CD4-positive, alpha-beta T cell (primary cell): ENCODE data around the gene MTERF4. TPM values are rescaled to one million over a fixed set of nuclear protein-coding genes. Genes with fewer than 3 reads are reported as not detected.

Experiments
- ATAC-seq: fragments of 200-7000 bp; cut with Tn5 transposase; one replicate; pipeline ENCODE4 v1.10.0; 2022; ENCODE audit warnings: mild to moderate bottlenecking; ENCODE audit not compliant: poor library complexity
- CTCF ChIA-PET: fragments of 350-600 bp; sonication (Branson Sonifier 250); formaldehyde crosslinking; loops from one replicate; lab custom pipeline; 2021; ENCODE audit warnings: antibody characterized with exemption, inconsistent platforms; lab: Charles Lee
- POLR2A ChIA-PET: fragments of 350-600 bp; sonication (Branson Sonifier 250); formaldehyde crosslinking; loops from one replicate; lab custom pipeline; 2021; ENCODE audit warnings: antibody characterized with exemption, inconsistent platforms; lab: Charles Lee
- DNase-seq, 14 experiments: peaks; one replicate each; pipeline ENCODE4 v3.0.0-alpha.2; 2013 to 2020; ENCODE audit warnings: mixed read lengths in 2 of 14
- H3K27ac ChIP-seq, 2 donors: one replicate each; pipeline versions ENCODE4 v1.5.1 to v1.7.0; 2013; ENCODE audit warnings: low read length in 2 of 2, low read depth in 1 of 2, mild to moderate bottlenecking in 1 of 2
- H3K27me3 ChIP-seq, 2 experiments: 1 replicate in 1 of 2; 2 replicates in 1 of 2; pipeline versions ENCODE4 v1.6.1 to v1.7.0; 2013; ENCODE audit warnings: low read length in 2 of 2, control low read depth in 1 of 2, mild to moderate bottlenecking in 1 of 2, moderate library complexity in 1 of 2; ENCODE audit not compliant: insufficient read depth in 2 of 2, control insufficient read depth in 1 of 2
- H3K36me3 ChIP-seq: one replicate; pipeline ENCODE4 v1.6.1; 2013; ENCODE audit warnings: low read length, control low read depth; ENCODE audit not compliant: insufficient read depth
- H3K4me1 ChIP-seq: one replicate; pipeline ENCODE4 v1.6.1; 2013; ENCODE audit warnings: low read length, control low read depth; ENCODE audit not compliant: insufficient read depth
- H3K4me3 ChIP-seq: one replicate; pipeline ENCODE4 v1.5.1; 2013; ENCODE audit warnings: mild to moderate bottlenecking, low read length, moderate library complexity
- H3K9me3 ChIP-seq, 2 experiments: 1 replicate in 1 of 2; 2 replicates in 1 of 2; pipeline versions ENCODE4 v1.6.1 to v1.7.0; 2013; ENCODE audit warnings: low read length in 2 of 2, mild to moderate bottlenecking in 2 of 2, control low read depth in 1 of 2, moderate library complexity in 1 of 2; ENCODE audit not compliant: control insufficient read depth in 1 of 2, insufficient read depth in 1 of 2
- H3K27ac Mint-ChIP-seq: one replicate; pipeline ENCODE4 v1.8.0; 2020; ENCODE audit warnings: mixed read lengths
- H3K27me3 Mint-ChIP-seq: one replicate; pipeline ENCODE4 v1.8.0; 2021; ENCODE audit warnings: mixed read lengths
- H3K36me3 Mint-ChIP-seq: one replicate; pipeline ENCODE4 v1.8.0; 2021; ENCODE audit warnings: low read depth, mixed read lengths
- H3K4me1 Mint-ChIP-seq: one replicate; pipeline ENCODE4 v1.8.0; 2021; ENCODE audit warnings: low read depth, mixed read lengths
- H3K4me3 Mint-ChIP-seq: one replicate; pipeline ENCODE4 v1.8.0; 2020; ENCODE audit warnings: mild to moderate bottlenecking, mixed read lengths
- H3K9me3 Mint-ChIP-seq: one replicate; pipeline ENCODE4 v1.8.0; 2020; ENCODE audit warnings: mixed read lengths
- CTCF ChIP-seq: fragments of 200-600 bp; IDR thresholded peaks from one replicate; pipeline ENCODE4 v1.8.0; 2022; ENCODE audit warnings: antibody characterized with exemption, mild to moderate bottlenecking
- intact Hi-C, 2 experiments: fragments of 100-400 bp; cut with DNase I in 1 of 2; cut with micrococcal nuclease in 1 of 2; formaldehyde crosslinking; loops; one replicate each; pipeline versions ENCODE4 v1.15.1 to v1.9.0; 2023 to 2025; cut with DNase I, micrococcal nuclease
- total RNA-seq, 174 experiments: library from RNA in 2 of 174; stranded (reverse) in 2 of 174; gene quantifications; one replicate each; pipeline ENCODE4 v1.2.3 and lab custom pipeline; 2021 to 2026

The MTERF4 gene
- total RNA-seq, 2 experiments from 2014 or later: 84.0 to 87.5 TPM

GRCh38 chr2:241118737-241119505 lies 16.8 kb upstream of the MTERF4 start:
- intact Hi-C loops: no loop called here
- ChIA-PET CTCF (no interaction called here), POLR2A (interaction anchor here (1.1 kb wide), 1 partner anchor 10 kb away, joined by 3 read pairs; no protein-coding TSS in a partner anchor)
- ATAC-seq: no peak
- no peak overlapping the region for H3K4me3 ChIP-seq
- Mint-ChIP-seq H3K36me3 (peaks cover 69% of the 10 kb centered on the region), H3K4me3 (no peak overlapping the region), H3K9me3 (peaks cover 2% of the 10 kb centered on the region), H3K4me1 (peaks cover 14% of the 10 kb centered on the region), H3K27ac (no peak overlapping the region), H3K27me3 (no peaks in the 10 kb centered on the region)
- no peak for DNase-seq
- no peak for TF ChIP-seq CTCF
- H3K9me3 ChIP-seq: no peaks in the 10 kb centered on the region
- H3K36me3 ChIP-seq: peaks cover 45% of the 10 kb centered on the region
- no peaks in the 10 kb centered on the region for H3K27me3 ChIP-seq
- no peak overlapping the region for H3K27ac ChIP-seq
- H3K4me1 ChIP-seq: peaks cover 6% of the 10 kb centered on the region

GRCh38 chr2:241116606-241117560 lies 14.8 kb upstream of the MTERF4 start:
- DNase-seq: no peak
- Mint-ChIP-seq H3K27ac (no peak overlapping the region), H3K4me3 (no peak overlapping the region), H3K27me3 (no peaks in the 10 kb centered on the region), H3K36me3 (peaks cover 74% of the 10 kb centered on the region), H3K4me1 (peaks cover 23% of the 10 kb centered on the region), H3K9me3 (peaks cover 2% of the 10 kb centered on the region)
- Histone ChIP-seq H3K4me1 (peaks cover 11% of the 10 kb centered on the region), H3K9me3 (no peaks in the 10 kb centered on the region), H3K4me3 (no peak overlapping the region), H3K27ac (no peak overlapping the region), H3K36me3 (peaks cover 38% of the 10 kb centered on the region), H3K27me3 (no peaks in the 10 kb centered on the region)
- ChIA-PET CTCF (no interaction called here), POLR2A (interaction anchor here (0.7 to 1.5 kb wide), 2 partner anchors 15 kb away, joined by 3 to 5 read pairs; partner anchors contain the start of gene MTERF4)
- TF ChIP-seq CTCF: no peak
- ATAC-seq: no peak
- intact Hi-C loops: no loop called here

GRCh38 chr2:241115361-241115760 lies 13.3 kb upstream of the MTERF4 start:
- H3K36me3 Mint-ChIP-seq: peaks cover 69% of the 10 kb centered on the region
- ATAC-seq (no peak), DNase-seq (no peak)
- peaks cover 33% of the 10 kb centered on the region for H3K36me3 ChIP-seq
- no peaks in the 10 kb centered on the region for H3K9me3 ChIP-seq
- H3K27ac Mint-ChIP-seq: no peak overlapping the region
- TF ChIP-seq CTCF: no peak
- H3K27me3 Mint-ChIP-seq: no peaks in the 10 kb centered on the region
- no peak overlapping the region for H3K27ac ChIP-seq
- peaks cover 25% of the 10 kb centered on the region for H3K4me1 ChIP-seq
- no peaks in the 10 kb centered on the region for H3K27me3 ChIP-seq
- intact Hi-C loops: no loop called here
- peaks cover 27% of the 10 kb centered on the region for H3K4me1 Mint-ChIP-seq
- no peak overlapping the region for H3K4me3 ChIP-seq
- POLR2A ChIA-PET: no interaction called here
- CTCF ChIA-PET: interaction anchor here (2.1 kb wide), 1 partner anchor 37 kb away, joined by 7 read pairs; no protein-coding TSS in a partner anchor
- H3K9me3 Mint-ChIP-seq: no peaks in the 10 kb centered on the region
- H3K4me3 Mint-ChIP-seq: no peak overlapping the region
